HG03558 (cell line): ENCODE measurements around the gene SKAP1.
"Not testable (repeated sequence)": the region's sequence is repeated elsewhere in the genome, so short reads cannot be mapped to it uniquely, and the experiment has no call there.

Source experiments
- ATAC-seq: cut with Tn5 transposase; IDR thresholded peaks from one replicate; pipeline ENCODE4 v1.9.1; 2021; ENCODE audit warnings: moderate number of reproducible peaks; ENCODE audit not compliant: unreplicated experiment; ENCODE audit errors: extremely low read depth

Gene SKAP1

DNA sequence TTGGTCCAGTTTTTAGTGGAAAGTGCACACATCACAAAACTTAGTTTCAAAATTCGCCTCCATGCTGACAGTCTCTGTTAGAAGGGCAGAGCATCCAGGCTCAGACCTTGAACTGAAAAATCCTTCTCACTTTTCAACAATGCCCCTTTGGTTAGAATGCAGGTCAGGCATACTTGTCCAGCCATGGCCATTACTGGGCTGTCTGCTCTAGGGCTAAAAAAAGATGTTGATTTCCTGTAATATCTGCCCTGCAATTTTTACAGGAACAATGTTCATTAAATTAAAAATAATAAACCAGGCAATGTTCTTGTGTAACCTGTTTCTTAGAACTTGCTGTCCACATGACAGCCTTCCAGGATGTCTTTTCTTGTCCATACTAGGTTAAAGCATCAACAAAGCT, 200.1 kb downstream of the SKAP1 start:
- no peak for ATAC-seq

DNA sequence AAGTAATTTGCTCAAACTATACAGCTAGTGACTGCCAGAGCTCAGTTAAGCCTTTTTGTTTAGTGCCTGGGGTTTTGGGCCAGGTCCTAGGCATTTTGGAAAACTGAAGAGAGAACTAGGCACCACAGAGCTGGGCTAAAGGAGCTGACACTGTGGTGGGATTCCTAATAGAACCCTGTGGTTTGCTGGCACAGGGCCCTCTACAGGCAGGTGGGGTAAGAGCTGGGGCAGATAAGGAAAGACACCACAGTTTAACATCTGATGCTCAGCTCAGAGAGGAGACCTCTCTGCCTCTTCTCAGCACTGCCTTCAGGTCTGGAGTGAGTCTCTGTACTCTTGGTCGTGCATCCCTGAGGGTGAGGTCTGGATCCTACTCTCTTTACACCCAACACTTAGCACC, 201.3 kb downstream of the SKAP1 start:
- no peak for ATAC-seq

DNA sequence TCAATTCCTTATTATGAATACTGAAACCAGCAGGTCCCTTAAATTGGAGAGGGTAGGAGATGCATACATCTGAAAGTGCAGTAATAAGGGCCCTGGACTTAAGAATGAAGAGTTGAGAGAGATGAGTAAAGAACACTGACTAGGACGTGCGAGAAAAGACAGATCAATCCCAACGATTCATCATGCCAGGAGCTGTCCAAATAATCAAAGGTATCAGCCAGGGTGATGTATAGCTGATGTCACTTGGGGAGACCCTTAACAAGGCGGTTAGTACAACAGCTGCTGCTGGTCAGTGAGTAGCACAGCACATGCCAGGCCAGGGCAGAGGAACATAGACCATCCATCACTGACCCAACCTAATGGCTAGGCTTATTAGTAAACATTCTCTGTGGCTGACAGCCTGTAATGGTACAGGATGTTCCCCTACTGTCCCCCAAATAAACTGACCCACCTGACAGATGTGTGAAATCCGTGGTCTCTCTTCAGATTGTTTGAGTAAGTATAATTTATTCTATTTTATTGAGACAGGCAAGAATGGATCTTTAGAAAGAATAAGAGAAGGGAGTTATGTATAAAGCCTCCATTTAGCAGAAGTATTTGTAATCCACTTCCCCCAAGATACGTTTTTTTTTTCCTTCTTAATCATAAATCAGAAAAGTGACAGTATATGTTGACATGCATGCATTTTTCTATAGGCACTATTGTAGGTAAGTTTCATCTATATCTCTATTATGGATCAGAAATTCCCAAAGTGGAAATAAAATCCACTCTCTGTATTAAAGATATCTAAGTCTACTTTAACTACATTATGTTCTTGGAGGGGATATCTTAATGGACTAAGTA, 204.1 kb downstream of the SKAP1 start:
- no peak for ATAC-seq

DNA sequence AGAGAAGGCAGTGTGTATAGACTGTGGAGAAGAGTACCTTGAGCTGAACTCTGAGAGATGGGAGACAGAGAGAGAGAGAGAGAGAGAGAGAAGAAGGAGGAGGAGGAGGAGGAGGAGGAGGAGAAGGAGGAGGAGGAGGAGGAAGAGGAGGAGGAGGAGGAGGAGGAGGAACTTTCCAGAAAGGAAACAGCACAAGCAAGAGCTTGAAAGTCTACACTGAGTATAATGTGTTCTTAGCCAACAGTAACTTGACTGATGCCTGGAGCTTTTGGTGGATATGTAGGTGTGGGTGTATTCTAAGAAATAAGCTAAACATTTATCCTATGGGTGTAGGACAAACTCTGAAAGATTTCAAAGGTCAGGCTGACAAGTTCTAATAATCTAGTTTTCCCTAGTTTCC, 206.1 kb downstream of the SKAP1 start:
- no peak for ATAC-seq

DNA sequence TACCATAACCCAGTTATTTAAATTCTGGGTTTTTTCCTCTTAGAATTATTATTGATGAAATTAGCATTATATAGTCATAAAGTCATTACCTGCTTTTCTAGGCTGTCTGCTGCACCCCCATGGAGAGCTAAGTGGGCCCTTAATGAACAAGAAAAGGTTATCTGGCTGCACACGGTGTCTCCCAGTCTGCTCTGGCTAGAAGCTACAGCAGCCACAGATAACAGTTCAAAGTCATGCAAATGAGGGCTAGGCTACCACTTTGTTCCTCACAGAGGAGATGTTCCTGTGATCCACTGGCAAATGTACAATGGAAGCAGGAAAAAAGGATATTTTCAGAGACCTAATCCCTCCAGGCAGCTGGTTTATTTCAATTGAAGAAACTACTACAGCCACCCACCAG, 210.4 kb downstream of the SKAP1 start:
- no peak for ATAC-seq

DNA sequence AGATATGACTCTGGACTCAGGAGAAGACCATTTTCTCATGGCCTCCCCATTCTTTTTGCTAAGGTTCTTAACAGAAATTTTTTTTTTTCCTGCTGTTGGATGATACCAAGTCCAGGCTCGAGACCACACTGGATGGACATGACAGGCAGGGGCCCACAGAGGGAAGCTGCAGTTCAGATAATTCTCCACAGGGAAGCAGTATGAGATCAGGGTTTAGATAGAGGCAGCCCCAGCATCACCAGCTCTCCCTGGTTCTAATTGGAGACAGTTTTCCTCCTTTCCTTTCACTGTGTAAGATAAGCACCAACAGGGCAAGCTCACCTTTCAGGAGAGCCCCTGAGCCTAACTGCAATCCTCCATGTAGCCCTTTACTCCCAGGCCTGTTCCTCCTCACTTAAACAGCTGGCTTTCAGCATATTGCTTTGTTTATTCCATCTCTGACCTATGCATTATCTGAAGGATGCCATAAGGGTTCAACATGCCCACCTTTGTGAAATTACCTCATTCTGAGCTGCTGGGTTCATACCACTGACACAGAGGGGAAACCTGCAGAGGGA, 214.4 kb downstream of the SKAP1 start:
- no peak for ATAC-seq

DNA sequence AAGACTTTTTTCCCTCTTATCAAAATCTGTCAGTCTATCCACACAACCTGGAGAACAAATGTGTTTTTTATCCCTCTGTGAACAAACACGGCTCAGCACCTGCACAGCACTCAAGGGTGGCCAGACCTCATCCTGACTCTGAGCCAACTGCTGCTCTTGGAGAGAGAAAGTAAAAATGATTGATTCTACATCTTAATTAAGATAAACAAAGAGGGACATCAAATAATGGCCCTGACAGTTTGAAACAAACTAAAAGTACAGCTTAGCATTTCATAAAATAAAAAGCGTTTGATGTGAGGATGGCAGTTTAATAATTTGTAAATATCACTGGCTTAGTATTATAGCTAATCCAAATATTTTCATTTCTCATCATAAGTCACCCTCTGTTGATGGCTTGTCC, 216.2 kb downstream of the SKAP1 start:
- no peak for ATAC-seq

DNA sequence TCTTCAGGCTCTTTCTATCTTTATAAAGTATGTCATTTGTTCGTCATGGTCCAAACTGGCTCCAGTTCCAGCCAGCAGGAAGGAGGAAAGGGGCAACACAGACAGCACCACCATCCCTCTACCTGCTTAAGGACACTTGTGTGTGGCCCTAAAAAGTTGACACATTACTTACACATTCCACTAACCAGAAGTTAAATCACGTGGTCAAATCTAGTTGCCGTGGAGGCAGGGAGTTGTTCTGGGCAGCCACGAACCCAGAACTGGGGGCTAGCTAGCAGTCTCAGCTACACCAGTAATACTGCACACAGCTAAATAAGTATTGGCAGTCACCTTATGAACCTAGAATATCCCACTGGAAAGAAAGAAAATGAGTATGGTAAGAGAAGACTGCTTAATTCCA, 218.2 kb downstream of the SKAP1 start:
- no peak for ATAC-seq

DNA sequence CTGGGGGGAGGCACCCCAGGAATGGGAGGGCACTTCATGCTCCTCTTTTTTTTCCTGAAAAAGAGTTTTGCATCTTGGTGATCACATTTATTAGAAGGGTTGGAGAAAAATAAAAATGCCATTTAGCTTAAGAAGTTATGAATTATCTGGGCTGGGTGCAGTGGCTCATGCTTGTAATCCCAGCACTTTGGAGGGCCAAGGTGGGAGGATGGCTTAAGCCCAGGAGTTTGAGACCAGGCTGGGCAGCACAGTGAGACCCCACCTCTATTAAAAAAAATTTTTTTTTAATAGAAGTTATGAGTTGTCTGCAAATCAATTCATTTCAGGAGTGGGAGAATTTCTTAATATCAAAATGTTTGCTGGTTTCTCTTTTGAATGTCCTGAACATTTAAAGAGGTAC, 219.0 kb downstream of the SKAP1 start:
- ATAC-seq: no peak

DNA sequence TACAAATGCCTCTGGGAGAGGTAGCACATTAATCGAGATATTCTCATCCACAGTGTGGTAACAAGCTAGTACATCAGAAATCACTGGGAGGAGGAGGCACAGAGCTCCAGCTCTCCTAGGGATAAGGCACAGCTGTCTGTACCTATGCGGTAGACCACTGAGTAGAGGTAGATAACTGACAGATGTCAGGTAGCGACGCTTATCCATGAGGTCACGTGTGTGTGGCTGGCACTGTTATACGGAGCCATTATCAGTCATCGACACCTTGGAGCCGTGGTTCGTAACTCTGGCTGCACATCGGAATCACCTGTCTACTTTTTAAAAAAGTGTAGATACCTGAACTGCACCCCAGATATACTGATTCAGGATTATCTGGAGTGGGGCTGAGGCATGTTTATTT, 220.0 kb downstream of the SKAP1 start:
- ATAC-seq: no peak

DNA sequence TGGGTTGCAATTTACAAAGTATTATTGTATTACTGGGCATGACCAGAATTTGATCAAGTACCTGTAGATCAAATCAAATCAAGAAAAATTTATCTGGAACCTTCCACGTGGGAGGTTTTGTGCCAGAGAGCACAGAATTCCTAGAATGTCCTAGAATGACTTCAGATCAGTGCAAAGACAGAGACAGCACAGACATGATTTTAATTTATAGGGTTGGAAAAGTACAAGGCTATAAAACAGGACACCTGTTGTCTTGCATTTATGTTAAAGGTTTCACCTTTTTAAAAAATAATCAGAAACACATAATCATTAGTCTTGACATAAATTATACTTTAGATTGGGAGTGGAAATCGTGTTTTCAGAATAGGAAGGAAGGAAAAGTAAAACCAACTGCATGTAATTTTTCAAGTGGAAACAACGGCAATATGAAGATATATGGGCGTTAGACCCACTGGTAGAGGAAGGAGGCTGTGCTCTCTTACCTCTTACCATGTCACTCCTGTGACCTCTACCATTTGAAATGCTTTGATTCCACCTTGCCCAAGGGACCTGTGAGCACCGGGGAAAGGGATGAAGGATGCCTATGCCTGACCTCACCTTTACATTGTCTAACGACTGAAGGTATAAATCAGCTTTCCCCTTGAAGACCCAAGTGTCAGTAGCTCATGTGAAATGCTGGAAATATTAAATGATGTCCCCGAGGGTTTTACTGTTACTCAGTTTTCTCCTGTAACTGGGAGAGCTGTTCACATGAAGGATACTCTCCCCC, 222.1 kb downstream of the SKAP1 start:
- ATAC-seq: no peak

DNA sequence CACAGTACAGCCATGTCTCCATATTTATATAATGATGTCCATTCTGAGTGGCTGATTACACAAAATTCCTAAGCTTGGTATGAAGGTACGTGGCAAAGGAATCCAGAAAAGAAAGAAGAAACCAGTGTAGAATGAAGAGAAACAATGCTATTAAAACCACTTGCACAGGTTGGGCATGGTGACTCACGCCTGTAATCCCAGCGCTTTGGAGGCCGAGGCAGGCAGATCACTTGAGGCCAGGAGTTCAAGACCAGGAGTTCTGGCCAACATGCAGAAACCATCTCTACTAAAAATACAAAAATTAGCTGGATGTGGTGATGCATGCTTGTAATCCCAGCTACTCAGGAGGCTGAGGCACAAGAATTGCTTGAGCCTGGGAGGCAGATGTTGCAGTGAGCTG, 223.0 kb downstream of the SKAP1 start:
- not testable (repeated sequence) for ATAC-seq

DNA sequence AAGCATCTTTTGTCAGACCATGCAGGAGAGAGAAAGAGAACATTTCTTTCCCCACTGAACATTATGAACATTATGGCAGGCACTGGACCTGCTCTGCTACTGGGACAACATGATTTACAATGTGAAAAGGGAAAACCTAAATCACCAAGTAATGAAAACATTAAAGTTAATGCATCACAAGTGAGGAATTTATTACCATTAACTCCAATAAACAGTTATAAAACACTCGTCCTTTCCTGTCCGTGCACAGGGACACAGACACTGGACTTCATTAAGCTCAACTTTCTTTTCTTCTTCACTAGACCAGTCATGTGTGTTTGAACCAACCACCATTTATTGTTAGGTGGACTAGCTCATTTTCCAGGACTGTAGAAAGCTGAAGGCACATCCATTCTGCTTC, 227.1 kb downstream of the SKAP1 start:
- ATAC-seq: no peak

DNA sequence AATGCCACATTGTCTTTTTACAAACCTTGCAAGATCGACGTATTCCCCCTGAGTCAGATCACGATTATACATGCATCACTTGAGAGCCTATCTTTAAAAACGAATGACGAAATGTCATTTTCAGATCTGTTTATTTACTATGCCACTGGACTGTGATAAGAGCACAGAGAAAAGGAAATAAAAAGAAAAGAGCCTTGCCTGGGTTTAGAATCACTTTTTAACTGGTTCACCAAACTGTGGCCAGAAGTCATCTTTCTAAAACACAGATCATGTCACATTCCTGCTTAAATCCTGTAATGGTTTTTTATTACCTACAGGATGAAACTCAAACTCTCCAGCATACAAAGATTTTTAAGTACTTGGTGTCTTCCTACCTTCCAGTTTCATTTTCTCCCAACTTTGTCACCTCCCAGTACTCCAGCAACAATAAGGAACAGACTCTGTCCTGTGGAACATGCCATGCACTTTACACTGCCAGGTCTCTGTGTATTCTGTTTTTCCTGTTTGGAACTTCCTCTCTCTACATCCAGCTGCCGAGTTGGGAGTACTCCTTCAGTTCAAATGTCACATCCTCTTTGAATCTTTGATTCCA, 231.0 kb downstream of the SKAP1 start:
- ATAC-seq: no peak

DNA sequence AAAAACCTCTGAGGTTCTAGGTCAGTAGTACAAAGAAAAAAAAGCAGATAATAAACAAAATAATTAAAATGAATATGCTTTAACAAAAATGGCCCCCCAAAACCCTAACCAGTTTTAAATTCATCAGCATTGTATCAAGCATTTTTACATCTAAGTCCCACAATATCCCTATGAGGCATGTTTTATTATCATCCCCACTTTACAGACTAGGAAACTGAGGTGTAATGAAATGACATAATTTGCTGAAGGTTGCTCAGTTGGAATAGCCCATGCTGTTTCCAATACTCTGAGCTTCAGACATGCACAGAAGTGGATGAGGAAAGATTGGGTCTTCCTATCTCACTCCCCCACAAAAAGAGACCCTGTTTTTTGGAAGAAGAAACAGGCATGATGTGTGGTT, 234.1 kb downstream of the SKAP1 start:
- no peak for ATAC-seq

DNA sequence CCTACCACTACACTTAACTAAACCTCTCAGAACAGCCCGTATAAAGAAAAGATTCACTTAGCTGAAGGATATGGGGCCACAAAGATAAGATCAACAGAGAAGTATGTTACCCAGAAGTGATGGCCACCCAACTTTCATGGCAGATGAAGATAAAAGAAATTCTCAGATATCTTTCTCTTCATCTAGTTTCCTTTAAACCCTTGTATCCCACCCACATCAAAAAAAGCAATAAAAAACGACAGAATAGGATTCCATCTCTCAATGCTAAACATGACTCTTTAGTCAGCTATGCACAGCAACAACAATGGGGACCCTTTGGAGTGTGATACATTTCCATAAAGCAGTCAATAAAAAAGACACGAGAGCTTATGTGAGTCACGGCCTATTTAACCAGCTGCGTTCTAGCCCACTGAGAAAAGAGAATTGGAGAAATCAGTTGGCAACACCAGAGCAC, 235.9 kb downstream of the SKAP1 start:
- ATAC-seq: no peak

DNA sequence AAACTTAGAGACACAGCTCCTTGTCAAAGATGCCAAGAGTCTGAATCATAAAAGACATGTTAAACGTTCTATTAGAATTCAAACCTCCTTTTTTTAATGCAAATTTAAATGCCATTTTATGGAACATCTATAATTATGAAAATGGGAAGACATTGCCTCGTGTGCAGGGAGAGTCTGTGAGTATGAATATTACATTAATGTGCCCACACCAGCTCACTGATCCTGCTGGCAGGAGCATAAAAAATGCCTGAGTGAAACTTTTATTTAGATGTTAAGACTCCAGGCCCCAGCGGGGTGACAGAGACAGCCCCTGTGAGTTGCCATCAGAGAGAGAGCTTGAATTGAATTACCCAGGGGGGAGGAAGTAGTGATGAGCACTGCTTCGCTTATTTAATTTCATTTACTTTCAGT, 237.7 kb downstream of the SKAP1 start:
- no peak for ATAC-seq

DNA sequence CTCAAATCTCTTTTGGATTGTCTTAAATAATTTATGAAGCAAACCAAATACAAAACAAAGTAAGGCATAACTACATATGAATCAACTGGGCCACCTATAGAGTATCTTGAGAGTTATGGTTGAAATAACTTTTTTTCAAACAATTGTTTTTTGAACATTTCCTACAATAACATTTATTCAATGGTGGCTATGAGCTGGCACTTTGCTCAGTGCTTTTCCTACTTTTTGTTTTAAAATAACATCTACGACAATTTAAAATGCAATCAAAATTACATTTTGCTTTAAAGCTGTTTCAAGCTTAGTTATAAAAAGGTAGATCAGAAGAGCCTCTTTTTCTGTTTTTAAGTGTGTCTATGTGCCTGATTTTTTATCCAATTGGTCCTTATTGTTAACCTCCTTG, 238.7 kb downstream of the SKAP1 start:
- ATAC-seq: no peak

DNA sequence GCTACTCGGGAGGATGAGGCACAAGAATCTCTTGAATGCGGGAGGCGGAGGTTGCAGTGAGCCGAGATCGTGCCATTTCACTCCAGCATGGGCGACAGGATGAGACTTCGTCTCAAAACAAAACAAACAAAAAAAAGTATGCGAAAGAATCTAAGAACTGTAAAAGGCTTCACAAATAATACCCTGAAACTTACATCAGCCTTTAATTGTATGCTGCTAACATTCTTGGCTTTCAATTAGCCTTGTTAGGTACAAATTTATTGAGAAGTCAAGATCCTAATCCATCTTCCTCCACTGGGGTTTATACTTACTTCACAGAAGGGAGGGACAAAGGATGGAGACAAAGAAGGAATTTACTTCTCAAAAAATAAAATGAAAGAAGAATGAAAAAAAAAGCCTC, 239.1 kb downstream of the SKAP1 start:
- no peak for ATAC-seq

DNA sequence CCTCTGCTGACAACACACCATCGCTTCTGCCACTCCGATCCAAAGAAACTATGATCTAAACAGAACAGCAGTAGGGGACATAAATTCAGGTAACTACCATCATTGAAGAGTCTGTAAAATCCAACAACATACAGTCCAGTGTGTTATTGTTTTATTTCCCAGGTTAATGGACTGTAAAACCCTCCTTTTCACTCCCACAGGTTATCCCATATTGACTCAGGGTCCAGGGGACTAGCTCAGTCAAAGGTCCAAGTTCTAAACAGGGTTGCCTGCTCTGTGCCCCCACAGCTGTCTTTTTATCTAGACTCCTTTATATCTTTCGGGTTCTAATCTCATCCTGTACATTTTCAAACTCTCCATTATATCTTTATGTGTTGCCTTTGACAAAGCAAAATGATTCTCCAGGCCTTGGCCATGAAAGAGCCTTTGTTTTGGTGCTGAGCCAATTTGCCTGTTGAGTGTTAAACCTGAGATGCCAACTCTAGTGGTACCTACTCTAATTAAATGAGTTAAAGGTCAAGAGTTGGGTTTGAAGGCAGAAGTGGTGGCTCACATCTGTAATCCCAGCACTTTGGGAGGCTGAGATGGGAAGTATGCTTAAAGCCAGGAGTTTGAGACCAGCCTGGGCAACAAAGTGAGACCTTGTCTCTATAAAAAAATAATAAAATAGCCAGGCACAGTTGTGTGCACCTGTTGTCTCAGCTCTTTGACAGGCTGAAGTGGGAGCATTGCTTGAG, 242.0 kb downstream of the SKAP1 start:
- ATAC-seq: no peak
